Astrocyte of the cerebellum (primary cell): ENCODE measurements around the gene SGMS1.
"Not testable (repeated sequence)": the region's sequence is repeated elsewhere in the genome, so short reads cannot be mapped to it uniquely, and the experiment has no call there.

ENCODE experiments used
- DNase-seq: peaks from one replicate; pipeline ENCODE4 v3.0.0-alpha.2; 2011; ENCODE audit warnings: low read depth
- H3K4me3 ChIP-seq: 2 replicates; pipeline ENCODE4 v1.5.1; 2011; ENCODE audit warnings: mild to moderate bottlenecking, low read depth, low read length, moderate library complexity
- in situ Hi-C: cut with HindIII; loops from 2 replicates; pipeline ENCODE4 v1.10.0; 2017; ENCODE audit warnings: low sequenced_read_pairs
- TF ChIP-seq, protein P1 (sequence below): IDR thresholded peaks from 2 replicates; pipeline ENCODE4 v1.5.1; 2012; ENCODE audit warnings: low read length, low read depth, moderate library complexity, mild to moderate bottlenecking; ENCODE audit errors: missing control alignments

The SGMS1 gene

DNA sequence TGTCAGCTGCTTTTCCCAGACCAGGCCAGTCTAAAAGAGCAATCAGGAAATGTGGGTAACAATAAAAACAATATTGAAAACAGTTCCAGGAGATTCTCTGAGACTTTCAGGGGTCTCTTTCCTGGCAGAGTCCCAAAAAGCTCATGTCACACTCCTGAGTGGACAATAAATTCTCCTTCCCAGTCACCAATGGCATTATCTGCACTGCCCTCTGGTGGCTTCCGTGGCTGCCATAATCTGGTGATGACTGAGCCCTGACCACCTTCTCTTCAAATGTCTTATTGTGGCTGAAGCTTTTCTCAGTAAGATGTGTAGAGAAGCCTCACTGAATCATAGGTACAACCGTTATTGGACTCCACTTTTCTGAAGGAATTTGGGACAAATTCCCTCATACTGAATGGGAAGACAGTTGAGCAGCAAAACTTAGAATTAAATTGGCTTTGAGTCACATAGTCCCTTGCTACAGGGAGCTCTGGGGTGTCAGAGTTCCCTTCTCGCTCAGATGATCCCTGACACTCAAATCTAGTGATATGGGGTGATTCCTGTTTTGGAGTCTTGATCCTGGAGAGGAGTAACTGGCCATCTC, 348.0 kb downstream of the SGMS1 start:
- H3K4me3 ChIP-seq: no peak overlapping the region
- DNase-seq: no peak
- in situ Hi-C loops: no loop called here
- TF ChIP-seq, protein P1, sequence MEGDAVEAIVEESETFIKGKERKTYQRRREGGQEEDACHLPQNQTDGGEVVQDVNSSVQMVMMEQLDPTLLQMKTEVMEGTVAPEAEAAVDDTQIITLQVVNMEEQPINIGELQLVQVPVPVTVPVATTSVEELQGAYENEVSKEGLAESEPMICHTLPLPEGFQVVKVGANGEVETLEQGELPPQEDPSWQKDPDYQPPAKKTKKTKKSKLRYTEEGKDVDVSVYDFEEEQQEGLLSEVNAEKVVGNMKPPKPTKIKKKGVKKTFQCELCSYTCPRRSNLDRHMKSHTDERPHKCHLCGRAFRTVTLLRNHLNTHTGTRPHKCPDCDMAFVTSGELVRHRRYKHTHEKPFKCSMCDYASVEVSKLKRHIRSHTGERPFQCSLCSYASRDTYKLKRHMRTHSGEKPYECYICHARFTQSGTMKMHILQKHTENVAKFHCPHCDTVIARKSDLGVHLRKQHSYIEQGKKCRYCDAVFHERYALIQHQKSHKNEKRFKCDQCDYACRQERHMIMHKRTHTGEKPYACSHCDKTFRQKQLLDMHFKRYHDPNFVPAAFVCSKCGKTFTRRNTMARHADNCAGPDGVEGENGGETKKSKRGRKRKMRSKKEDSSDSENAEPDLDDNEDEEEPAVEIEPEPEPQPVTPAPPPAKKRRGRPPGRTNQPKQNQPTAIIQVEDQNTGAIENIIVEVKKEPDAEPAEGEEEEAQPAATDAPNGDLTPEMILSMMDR: peak; percentile 48

DNA sequence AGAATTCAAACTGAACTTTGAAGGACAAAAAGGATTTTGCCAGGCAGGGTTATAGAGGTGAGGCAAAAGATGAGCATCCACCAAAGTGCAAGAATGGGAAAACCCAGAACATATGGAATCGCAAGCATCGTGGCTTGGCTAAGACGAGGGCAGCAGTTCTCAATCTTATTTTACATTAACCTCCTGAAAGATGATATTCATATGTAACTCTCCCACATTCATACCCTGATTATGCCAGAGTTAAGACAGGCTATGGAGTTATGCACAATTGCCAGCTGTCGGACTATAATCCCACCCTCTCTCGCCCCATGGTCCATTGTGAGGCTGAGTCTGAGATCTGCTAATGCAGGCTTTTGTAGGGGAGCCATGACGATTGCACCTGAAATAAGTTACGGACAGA, 351.2 kb downstream of the SGMS1 start:
- no peak overlapping the region for H3K4me3 ChIP-seq
- DNase-seq: no peak
- TF ChIP-seq, protein P1: no peak
- in situ Hi-C loops: no loop called here

DNA sequence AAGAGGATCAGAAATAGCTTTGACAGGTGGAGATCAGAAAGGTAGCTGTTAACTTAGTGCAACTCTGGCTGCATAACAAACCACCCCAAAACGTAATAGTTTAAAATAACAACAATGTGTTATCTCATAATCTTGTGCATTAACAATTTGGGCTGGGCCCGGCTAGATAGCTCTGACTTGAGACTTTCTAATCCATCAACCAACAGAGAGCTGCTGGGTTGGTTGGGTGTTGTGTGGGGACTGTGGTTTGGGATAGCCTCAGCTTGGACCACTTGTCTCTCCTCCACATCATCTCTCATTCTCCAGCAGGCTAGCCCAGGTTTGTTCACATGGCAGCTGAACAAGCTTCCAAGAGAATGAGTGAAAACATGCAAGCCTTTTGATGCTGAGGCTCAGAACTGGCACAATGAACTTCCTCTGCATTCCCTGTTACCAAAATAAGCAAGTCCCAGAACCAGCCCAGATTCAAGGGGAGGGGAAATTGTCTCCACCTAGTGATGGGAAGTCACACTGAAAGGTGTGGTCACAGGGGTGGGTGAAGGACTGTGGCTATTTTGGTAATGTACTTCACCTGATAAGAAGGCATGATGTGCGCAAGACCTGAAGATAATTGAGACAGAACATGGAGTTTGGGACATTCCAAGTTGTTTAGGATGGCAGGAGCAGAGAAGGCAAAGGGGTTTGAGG, 352.0 kb downstream of the SGMS1 start:
- TF ChIP-seq, protein P1: no peak
- DNase-seq: no peak
- in situ Hi-C loops: no loop called here
- no peak overlapping the region for H3K4me3 ChIP-seq

DNA sequence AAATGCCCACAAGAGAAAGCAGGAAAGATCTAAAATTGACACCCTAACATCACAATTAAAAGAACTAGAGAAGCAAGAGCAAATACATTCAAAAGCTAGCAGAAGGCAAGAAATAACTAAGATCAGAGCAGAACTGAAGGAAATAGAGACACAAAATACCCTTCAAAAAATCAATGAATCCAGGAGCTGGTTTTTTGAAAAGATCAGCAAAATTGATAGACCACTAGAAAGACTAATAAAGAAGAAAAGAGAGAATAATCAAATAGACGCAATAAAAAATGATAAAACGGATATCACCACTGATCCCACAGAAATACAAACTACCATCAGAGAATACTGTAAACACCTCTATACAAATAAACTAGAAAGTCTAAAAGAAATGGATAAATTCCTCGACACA, 355.9 kb downstream of the SGMS1 start:
- in situ Hi-C loops, H3K4me3 ChIP-seq, DNase-seq: not testable (repeated sequence)

DNA sequence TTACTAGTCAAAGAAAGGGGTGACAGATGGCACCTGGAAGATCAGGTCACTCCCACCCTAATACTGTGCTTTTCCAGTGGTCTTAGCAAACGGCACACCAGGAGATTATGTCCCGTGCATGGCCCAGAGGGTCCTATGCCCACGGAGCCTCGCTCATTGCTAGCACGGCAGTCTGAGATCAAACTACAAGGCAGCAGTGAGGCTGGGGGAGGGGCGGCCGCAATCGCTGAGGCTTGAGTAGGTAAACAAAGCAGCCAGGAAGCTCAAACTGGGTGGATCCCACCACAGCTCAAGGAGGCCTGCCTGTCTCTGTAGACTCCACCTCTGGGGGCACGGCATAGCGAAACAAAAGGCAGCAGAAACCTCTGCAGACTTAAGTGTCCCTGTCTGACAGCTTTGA, 361.1 kb downstream of the SGMS1 start:
- H3K4me3 ChIP-seq, in situ Hi-C loops, DNase-seq: not testable (repeated sequence)

DNA sequence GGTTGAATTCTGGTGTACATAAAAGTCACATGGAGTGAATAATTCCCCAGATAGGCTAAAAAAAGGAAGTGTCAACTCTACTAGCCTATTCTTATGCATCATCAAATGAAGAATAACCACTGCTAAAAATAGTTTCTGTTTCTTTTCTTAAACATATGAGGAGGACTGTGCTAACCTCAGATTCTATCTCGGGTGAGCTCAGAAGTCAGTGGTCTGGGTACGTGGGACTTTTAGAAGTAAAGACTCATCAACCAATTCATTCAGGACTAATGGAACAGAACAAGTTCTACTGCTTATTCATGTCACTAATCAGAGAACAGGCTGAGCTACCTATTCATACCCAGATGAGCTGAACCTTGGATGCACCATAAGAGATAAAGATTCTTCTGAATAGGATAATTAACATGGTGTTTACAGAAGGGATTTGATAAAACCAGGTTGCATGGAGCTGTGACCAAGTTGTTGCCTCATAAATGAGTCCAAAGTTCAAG, 362.9 kb downstream of the SGMS1 start:
- DNase-seq: no peak
- in situ Hi-C loops: no loop called here
- no peak overlapping the region for H3K4me3 ChIP-seq
- TF ChIP-seq, protein P1: no peak
